Panc1 (cell line): ENCODE data around the gene PREPL. TPM values are rescaled to one million over a fixed set of nuclear protein-coding genes. Genes with fewer than 3 reads are reported as not detected.

ENCODE experiments used
- ATAC-seq: fragments of 200-7000 bp; cut with Tn5 transposase; 2 replicates; pipeline ENCODE4 v1.9.1; 2020; ENCODE audit warnings: mild to moderate bottlenecking, moderate library complexity
- BruUV-seq: library from RNA; stranded (reverse); fragments of 400-500 nt; replicated peaks from 2 replicates; lab custom pipeline; 2021; lab: Mats Ljungman, UMichigan
- CTCF ChIA-PET: fragments of 300-600 bp; sonication (Branson Sonifier 250); formaldehyde crosslinking; loops from one replicate; lab custom pipeline; 2022; ENCODE audit warnings: antibody characterized with exemption; lab: Charles Lee
- POLR2A ChIA-PET: fragments of 300-600 bp; sonication (Branson Sonifier 250); formaldehyde crosslinking; loops from one replicate; lab custom pipeline; 2022; ENCODE audit warnings: antibody characterized with exemption; lab: Charles Lee
- DNase-seq: peaks from one replicate; pipeline ENCODE4 v3.0.0-alpha.2; 2010; ENCODE audit warnings: low read depth, low spot score
- H3K27ac ChIP-seq: 2 replicates; pipeline ENCODE4 v1.5.1; 2011; ENCODE audit warnings: mild to moderate bottlenecking, low read length, inconsistent platforms
- H3K27me3 ChIP-seq: fragments of 200-500 bp; sonication (Bioruptor generic); 2 replicates; pipeline ENCODE4 v1.6.0; 2014; ENCODE audit warnings: low read length, inconsistent platforms; ENCODE audit not compliant: control insufficient read depth, insufficient read depth
- H3K36me3 ChIP-seq: fragments of 200-500 bp; sonication (Bioruptor generic); 2 replicates; pipeline ENCODE4 v1.5.1; 2014; ENCODE audit warnings: inconsistent platforms, mild to moderate bottlenecking, low read length, moderate library complexity; ENCODE audit not compliant: control insufficient read depth, insufficient read depth
- H3K4me1 ChIP-seq: 2 replicates; pipeline ENCODE4 v1.5.1; 2011; ENCODE audit warnings: inconsistent platforms, mild to moderate bottlenecking, low read length, moderate library complexity; ENCODE audit not compliant: control insufficient read depth, insufficient read depth
- H3K4me3 ChIP-seq, 2 experiments: 2 replicates each; pipeline ENCODE4 v1.5.1; 2011 to 2012; ENCODE audit warnings: low read depth in 2 of 2, low read length in 2 of 2, mild to moderate bottlenecking in 2 of 2, inconsistent platforms in 1 of 2, moderate library complexity in 1 of 2
- H3K9me3 ChIP-seq: fragments of 200-500 bp; sonication (Bioruptor generic); 2 replicates; pipeline ENCODE4 v1.5.1; 2014; ENCODE audit warnings: low read depth, mild to moderate bottlenecking, inconsistent platforms, low read length, moderate library complexity; ENCODE audit not compliant: control insufficient read depth, insufficient read depth
- POLR2AphosphoS5 ChIP-seq: IDR thresholded peaks from 2 replicates; pipeline ENCODE4 v1.6.1; 2012; ENCODE audit warnings: mild to moderate bottlenecking, low read depth, low read length, moderate library complexity
- SIN3A ChIP-seq: IDR thresholded peaks from 2 replicates; pipeline ENCODE4 v1.6.1; 2012; ENCODE audit warnings: low read depth, mild to moderate bottlenecking, low read length, moderate library complexity, borderline replicate concordance; ENCODE audit not compliant: insufficient read depth
- TCF7L2 ChIP-seq: IDR thresholded peaks from 2 replicates; pipeline ENCODE4 v1.6.1; 2011; ENCODE audit warnings: mild to moderate bottlenecking, low read depth, low read length, inconsistent platforms
- in situ Hi-C: cut with HindIII; loops from 2 replicates; pipeline ENCODE4 v1.10.0; 2016; ENCODE audit warnings: low sequenced_read_pairs, low pct_unique_long_range_greater_than_20kb
- intact Hi-C: fragments of 100-400 bp; cut with micrococcal nuclease; formaldehyde crosslinking; loops from one replicate; pipeline ENCODE4 v1.10.0; 2022; ENCODE audit not compliant: unreplicated experiment
- total RNA-seq: library from RNA; stranded (reverse); gene quantifications from one replicate; pipeline ENCODE4 v1.2.1, GENCODE V29; 2021; ENCODE audit not compliant: unreplicated experiment
- TF ChIP-seq, protein P1 (sequence below), 2 experiments: IDR thresholded peaks; 2 replicates each; pipeline ENCODE4 v1.6.1; 2011 to 2012; ENCODE audit warnings: low read depth in 2 of 2, control low read depth in 1 of 2, low read length in 1 of 2, mild to moderate bottlenecking in 1 of 2, moderate library complexity in 1 of 2; ENCODE audit not compliant: insufficient read depth in 1 of 2
- TF ChIP-seq, protein P2 (sequence below): fragments of 450-650 bp; IDR thresholded peaks from 2 replicates; pipeline ENCODE4 v1.5.1; 2017; ENCODE audit warnings: mild to moderate bottlenecking

Gene PREPL
- total RNA-seq, 1 experiment from 2014 or later: 42.5 TPM

DNA sequence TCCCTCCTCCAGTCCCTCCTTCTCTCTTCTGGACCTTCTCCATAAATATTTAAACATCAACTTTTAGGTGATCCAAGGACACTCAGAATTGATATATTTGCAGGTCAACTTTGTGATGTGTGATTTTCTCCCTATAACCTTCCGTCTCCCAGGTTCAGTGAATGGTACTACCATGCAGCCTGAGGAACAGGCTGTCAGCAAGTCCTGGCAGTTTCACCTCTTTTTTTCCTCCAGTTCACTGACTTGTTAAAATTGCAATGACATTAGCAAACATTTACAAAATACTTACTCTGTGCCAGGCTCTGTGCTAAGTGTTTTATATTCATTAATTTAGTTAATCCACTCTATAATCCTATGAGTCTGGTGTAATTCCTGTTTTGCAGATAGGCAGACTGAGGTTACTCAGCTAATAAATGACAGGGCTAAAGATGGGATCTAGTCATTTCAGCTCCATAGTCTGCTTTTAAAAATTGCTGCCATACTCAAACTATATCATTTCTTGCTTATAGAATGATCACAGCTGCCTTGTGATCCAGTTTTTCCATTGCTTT, 78.1 kb downstream of the PREPL start:
- BruUV-seq: no TSS peak
- ATAC-seq (no peak), DNase-seq (no peak)
- CTCF ChIA-PET: no interaction called here
- Histone ChIP-seq H3K4me1 (no peaks in the 10 kb centered on the region), H3K27ac (no peak overlapping the region), H3K4me3 (no peak overlapping the region), H3K9me3 (no peaks in the 10 kb centered on the region), H3K27me3 (no peaks in the 10 kb centered on the region), H3K36me3 (no peaks in the 10 kb centered on the region)
- TF ChIP-seq SIN3A (no peak), POLR2AphosphoS5 (no peak), TCF7L2 (no peak)
- TF ChIP-seq, protein P1, sequence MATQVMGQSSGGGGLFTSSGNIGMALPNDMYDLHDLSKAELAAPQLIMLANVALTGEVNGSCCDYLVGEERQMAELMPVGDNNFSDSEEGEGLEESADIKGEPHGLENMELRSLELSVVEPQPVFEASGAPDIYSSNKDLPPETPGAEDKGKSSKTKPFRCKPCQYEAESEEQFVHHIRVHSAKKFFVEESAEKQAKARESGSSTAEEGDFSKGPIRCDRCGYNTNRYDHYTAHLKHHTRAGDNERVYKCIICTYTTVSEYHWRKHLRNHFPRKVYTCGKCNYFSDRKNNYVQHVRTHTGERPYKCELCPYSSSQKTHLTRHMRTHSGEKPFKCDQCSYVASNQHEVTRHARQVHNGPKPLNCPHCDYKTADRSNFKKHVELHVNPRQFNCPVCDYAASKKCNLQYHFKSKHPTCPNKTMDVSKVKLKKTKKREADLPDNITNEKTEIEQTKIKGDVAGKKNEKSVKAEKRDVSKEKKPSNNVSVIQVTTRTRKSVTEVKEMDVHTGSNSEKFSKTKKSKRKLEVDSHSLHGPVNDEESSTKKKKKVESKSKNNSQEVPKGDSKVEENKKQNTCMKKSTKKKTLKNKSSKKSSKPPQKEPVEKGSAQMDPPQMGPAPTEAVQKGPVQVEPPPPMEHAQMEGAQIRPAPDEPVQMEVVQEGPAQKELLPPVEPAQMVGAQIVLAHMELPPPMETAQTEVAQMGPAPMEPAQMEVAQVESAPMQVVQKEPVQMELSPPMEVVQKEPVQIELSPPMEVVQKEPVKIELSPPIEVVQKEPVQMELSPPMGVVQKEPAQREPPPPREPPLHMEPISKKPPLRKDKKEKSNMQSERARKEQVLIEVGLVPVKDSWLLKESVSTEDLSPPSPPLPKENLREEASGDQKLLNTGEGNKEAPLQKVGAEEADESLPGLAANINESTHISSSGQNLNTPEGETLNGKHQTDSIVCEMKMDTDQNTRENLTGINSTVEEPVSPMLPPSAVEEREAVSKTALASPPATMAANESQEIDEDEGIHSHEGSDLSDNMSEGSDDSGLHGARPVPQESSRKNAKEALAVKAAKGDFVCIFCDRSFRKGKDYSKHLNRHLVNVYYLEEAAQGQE (IDR thresholded peaks at IDR 0.05; ENCODE audit: insufficient read depth in 1 of 2, low read depth in 2 of 2, low read length in 1 of 2): no peak
- TF ChIP-seq, protein P2, sequence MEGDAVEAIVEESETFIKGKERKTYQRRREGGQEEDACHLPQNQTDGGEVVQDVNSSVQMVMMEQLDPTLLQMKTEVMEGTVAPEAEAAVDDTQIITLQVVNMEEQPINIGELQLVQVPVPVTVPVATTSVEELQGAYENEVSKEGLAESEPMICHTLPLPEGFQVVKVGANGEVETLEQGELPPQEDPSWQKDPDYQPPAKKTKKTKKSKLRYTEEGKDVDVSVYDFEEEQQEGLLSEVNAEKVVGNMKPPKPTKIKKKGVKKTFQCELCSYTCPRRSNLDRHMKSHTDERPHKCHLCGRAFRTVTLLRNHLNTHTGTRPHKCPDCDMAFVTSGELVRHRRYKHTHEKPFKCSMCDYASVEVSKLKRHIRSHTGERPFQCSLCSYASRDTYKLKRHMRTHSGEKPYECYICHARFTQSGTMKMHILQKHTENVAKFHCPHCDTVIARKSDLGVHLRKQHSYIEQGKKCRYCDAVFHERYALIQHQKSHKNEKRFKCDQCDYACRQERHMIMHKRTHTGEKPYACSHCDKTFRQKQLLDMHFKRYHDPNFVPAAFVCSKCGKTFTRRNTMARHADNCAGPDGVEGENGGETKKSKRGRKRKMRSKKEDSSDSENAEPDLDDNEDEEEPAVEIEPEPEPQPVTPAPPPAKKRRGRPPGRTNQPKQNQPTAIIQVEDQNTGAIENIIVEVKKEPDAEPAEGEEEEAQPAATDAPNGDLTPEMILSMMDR: no peak
- intact Hi-C loops: no loop called here
- POLR2A ChIA-PET: no interaction called here
- in situ Hi-C loops: no loop called here

DNA sequence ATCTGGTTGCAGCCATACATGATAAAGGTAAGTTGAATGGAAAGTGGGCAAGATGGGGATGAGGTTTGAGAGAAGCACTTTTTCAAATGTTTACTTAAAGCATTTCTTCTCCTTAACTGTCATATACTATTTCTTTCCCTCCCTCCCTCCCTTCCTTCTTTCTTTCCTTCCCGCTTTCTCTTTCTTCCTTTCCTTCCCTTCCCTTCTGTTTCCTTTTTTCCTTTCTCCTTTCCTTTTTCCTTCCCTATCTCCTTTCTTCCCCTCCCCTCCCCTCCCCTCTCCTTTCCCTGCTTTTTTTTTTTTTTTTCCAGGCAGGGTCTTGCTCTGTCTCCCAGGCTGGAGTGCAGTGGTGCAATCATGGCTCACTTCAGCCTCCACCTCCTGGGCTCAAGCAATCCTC, 80.4 kb downstream of the PREPL start:
- H3K4me1 ChIP-seq: 0 out of 2 replicates have a peak, but pooled peaks cover 3% of the 10 kb centered on the region
- intact Hi-C loops: no loop called here
- DNase-seq (no peak), ATAC-seq (no peak)
- BruUV-seq: no TSS peak
- TF ChIP-seq SIN3A: no peak
- no peak overlapping the region for H3K27ac ChIP-seq
- POLR2A ChIA-PET: no interaction called here
- no peak overlapping the region for H3K4me3 ChIP-seq
- no peaks in the 10 kb centered on the region for H3K9me3 ChIP-seq
- CTCF ChIA-PET: no interaction called here
- in situ Hi-C loops: no loop called here
- H3K36me3 ChIP-seq: no peaks in the 10 kb centered on the region
- H3K27me3 ChIP-seq: no peaks in the 10 kb centered on the region

DNA sequence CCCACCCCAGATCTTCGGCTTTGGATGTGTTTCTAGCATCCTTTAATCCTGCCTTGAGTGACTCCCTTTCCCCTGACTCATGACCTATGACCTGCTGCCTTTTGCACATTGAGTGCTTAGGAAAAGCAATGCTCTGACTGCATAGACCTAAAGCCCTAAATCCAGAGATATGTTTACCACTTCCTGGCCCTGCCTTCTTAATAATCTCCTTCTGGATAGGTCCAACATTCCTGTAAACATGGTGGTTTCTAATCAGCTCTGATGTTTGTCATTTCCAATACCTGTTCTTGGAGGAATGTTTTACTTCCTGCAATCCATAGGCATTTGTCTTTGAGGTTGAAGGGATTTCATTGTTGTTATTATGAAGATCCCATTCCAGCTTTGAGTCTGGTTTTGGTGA, 83.8 kb downstream of the PREPL start:
- Histone ChIP-seq H3K36me3 (no peaks in the 10 kb centered on the region), H3K27ac (peak overlapping the region; percentile 59), H3K4me3 (no peak overlapping the region), H3K9me3 (no peaks in the 10 kb centered on the region), H3K4me1 (0 out of 2 replicates have a peak, but pooled peaks cover 6% of the 10 kb centered on the region), H3K27me3 (no peaks in the 10 kb centered on the region)
- POLR2A ChIA-PET: interaction anchor here (1.1 kb wide), 1 partner anchor 9 kb away, joined by 6 read pairs; no protein-coding TSS in a partner anchor
- CTCF ChIA-PET: interaction anchor here (0.8 kb wide), 1 partner anchor 9 kb away, joined by 5 read pairs; no protein-coding TSS in a partner anchor
- DNase-seq (no peak), ATAC-seq (peak; percentile 59)
- intact Hi-C loops: no loop called here
- TF ChIP-seq, protein P1 (IDR thresholded peaks at IDR 0.05; ENCODE audit: insufficient read depth in 1 of 2, low read depth in 2 of 2, low read length in 1 of 2): no peak
- TF ChIP-seq TCF7L2: no peak
- no peak for TF ChIP-seq SIN3A
- TF ChIP-seq, protein P2: no peak
- TF ChIP-seq POLR2AphosphoS5: no peak
- no TSS peak for BruUV-seq
- in situ Hi-C loops: no loop called here
